Mammary epithelial cell (primary cell): ENCODE measurements around the gene PAPPA2.

Experiments used
- EZH2 ChIP-seq: IDR thresholded peaks from 2 replicates; pipeline ENCODE4 v1.6.1; 2012; ENCODE audit warnings: low read length, inconsistent platforms, borderline replicate concordance
- TF ChIP-seq, protein P1 (sequence below), 2 donors: IDR thresholded peaks in 1 of 2; conservative IDR thresholded peaks in 1 of 2; 2 replicates each; pipeline ENCODE4 v1.5.1; 2011 to 2012; ENCODE audit warnings: inconsistent platforms in 2 of 2, low read length in 2 of 2, mild to moderate bottlenecking in 2 of 2, control low read depth in 1 of 2, low read depth in 1 of 2; ENCODE audit not compliant: insufficient read depth in 1 of 2; ENCODE audit errors: extremely low read depth in 1 of 2

GRCh38 chr1:176869577-176869976 is 406.6 kb downstream of the PAPPA2 start:
- TF ChIP-seq, protein P1, sequence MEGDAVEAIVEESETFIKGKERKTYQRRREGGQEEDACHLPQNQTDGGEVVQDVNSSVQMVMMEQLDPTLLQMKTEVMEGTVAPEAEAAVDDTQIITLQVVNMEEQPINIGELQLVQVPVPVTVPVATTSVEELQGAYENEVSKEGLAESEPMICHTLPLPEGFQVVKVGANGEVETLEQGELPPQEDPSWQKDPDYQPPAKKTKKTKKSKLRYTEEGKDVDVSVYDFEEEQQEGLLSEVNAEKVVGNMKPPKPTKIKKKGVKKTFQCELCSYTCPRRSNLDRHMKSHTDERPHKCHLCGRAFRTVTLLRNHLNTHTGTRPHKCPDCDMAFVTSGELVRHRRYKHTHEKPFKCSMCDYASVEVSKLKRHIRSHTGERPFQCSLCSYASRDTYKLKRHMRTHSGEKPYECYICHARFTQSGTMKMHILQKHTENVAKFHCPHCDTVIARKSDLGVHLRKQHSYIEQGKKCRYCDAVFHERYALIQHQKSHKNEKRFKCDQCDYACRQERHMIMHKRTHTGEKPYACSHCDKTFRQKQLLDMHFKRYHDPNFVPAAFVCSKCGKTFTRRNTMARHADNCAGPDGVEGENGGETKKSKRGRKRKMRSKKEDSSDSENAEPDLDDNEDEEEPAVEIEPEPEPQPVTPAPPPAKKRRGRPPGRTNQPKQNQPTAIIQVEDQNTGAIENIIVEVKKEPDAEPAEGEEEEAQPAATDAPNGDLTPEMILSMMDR (conservative IDR thresholded peaks at IDR 0.05 in 1 of 2, IDR thresholded peaks at IDR 0.05 in 1 of 2; ENCODE audit: extremely low read depth in 1 of 2, insufficient read depth in 1 of 2, low read depth in 1 of 2, low read length in 2 of 2) = no peak
- no peak for TF ChIP-seq EZH2
